GM19395 (cell line): ENCODE results near the gene TBC1D10A.
A peak's percentile ranks its signal among the peaks of the same experiment; 100 is the strongest.

Experiments used
- ATAC-seq: cut with Tn5 transposase; IDR thresholded peaks from one replicate; pipeline ENCODE4 v1.9.1; 2021; ENCODE audit warnings: mild to moderate bottlenecking, moderate library complexity; ENCODE audit not compliant: unreplicated experiment

TBC1D10A gene

GRCh38 chr22:30267382-30268302 lies 59.1 kb downstream of the TBC1D10A start:
- no peak for ATAC-seq

DNA sequence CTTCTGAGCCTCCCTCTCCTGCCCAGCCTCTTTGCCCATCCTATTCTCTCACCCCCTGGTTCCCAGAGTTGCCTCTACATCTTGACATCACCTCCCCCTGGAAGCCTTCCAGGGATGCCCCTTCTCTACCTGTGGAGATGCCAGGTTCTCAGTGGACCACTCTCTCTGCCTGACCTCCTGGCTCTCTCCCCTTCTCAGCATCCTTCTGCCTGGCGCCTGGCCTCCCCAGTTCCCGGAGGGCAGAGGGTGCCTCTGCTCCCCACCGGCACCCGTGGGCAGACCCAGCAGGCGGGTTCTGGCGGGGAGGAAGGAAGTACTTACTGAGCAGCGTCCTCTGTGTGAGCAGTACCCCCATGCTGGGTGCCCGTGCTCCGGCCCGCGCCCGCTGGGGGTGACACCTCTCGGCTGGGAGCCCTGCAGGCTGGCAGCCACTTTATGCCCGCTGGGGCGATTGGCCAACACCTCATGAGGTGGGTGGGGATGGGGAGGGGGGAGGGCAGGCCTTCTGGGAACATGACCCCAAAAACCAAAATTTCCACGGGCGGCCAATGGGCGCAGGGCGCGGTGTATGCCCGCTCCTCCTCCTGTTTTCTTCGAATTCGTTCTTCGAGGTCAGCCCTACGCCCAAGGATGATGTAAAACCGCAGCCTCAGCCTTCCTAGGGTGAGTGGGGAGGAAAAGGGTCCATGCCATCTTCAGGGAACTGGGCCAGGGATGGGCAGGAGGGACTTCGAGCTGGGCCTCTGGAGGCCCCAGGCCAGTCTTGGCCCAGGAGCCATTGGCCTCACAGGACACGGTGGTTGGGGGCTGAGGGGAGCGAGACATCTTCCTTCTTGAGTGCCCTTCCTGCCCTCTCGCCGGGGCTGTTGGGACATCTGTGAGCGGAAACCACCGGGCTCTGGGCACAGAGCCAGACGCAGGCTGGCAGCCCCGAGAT lies 60.0 kb downstream of the TBC1D10A start, which contains the start of gene OSM:
Gene OSM (minus strand): TSS at position 407 of the 937 bp plus-strand sequence. CDS start 52 bp downstream, at position 355.
- ATAC-seq: peak; percentile 22

GRCh38 chr22:30265823-30266444 lies 60.8 kb downstream of the TBC1D10A start:
- peak; percentile 70 for ATAC-seq

DNA sequence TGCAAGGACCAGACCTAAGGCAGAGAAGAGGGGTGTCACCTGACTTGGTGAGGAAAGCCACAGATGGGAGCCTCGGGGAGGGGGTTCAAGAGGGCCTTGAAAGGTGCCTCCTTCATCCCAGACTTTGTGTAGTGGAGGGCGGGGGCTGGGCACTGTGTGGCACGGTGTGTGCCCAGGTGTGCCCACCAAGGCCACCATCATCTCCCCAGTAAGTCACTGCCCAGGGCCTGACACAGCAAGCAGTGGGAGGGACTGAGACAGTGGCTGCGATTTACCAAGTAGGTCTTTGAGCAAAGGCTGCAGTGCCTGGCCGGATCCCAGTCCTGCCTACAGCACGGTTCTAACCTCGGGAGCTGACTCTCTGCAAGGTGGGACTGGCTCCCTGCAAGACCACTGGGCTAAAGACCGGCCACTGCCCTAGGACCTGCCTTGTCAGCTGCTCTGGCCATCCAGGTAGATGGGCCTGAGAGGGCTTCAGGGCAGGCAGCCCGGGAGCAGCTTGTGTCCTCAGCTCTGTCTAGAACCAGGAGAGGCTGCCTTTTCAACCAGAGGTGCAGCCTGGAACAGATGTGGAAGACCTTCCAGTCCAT lies 61.5 kb downstream of the TBC1D10A start:
- no peak for ATAC-seq

- no peak for ATAC-seq
These were observed 62.9 kb downstream of the TBC1D10A start for GRCh38 chr22:30263883-30264282.

GRCh38 chr22:30262917-30263741 lies 63.6 kb downstream of the TBC1D10A start:
- ATAC-seq: no peak

DNA sequence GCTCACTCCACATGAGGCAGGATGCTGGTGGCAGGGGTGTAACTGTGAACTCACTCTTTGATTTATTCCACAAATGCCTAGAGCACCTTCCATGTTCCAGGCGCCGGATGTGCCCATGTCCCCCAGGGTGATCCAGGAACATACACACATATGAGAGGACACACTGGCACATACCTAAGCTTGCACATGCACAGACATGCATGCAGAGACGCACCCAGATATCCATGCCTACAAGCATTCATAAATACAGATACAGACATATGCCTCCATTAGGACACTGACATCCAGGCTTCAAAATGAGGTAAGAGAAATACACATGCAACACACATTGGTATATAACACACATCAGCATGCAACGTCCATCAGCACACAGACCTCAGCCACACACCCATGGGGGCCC lies 64.6 kb downstream of the TBC1D10A start:
- ATAC-seq: no peak

DNA sequence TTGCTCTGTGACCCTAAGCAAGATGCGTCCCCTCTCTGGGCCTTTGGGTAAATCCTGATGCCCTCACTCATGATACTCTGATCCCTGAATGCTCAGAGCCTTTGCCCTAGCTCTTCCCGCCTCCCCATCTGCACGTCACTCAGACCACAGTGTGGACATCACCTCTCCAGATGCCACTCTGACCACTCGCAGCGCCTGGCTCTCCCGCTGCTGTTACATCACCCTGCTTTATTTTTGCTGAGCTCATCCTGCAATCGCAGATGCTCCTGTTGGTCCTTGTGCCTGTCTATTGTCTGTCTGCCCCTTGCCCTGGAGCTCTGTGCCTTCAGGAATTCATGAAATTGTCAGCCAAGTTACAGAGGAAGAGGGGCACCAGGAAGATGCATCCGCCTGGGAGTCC lies 65.6 kb downstream of the TBC1D10A start:
- no peak for ATAC-seq

GRCh38 chr22:30260682-30261081 lies 66.1 kb downstream of the TBC1D10A start:
- no peak for ATAC-seq

DNA sequence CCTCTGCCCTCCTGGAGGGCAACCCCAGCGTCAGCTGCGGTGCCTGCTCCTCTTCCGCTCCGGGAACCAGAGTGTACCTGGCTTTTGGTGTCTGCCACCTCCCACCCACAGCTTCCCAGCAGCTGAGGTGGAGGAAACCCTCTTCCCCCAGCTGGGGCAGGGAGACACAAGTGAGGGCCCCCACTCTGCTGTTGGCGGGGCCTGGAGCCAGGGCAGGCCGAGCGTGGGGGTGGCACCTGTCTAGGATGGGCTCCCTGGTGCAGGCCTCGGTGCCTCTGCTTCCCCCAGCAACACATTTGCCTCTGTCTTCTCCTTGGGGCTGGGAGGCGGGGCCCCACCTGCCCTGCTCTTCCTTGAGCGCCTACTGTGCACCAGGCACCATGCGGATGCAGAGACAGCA lies 66.5 kb downstream of the TBC1D10A start:
- ATAC-seq: no peak

- no peak for ATAC-seq
These were observed 72.4 kb downstream of the TBC1D10A start for GRCh38 chr22:30254314-30254713.

DNA sequence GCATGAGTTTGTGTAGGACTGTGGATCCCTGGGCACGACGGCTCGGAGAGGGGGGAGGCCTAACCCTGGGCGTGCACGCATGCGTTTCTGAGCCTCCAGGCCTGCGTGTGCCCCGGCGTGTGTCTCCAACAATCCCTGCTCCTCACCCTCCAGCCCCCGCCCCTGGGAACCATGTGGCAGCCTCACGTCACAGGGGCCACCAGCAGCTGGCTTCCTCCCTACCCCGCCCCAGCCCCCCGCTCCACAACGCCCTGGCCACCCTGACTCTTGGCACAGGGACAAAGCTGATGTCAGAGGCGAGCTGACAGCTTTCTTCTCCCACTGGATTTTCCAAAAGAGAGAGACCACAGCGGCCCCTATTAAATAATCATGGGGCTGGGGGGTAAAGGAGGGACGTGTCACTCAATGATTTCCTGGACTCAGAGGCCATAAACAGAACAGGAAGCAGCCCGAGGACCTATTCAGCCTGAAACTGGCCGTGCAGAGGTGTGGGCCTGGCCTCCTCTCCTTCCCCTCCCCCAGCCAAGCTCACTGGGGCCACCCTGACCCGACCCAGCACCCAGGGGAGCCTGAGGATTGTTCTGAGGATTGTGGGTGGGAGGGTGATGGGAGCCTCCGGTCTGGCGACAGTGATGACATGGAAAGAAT lies 73.4 kb downstream of the TBC1D10A start:
- no peak for ATAC-seq

DNA sequence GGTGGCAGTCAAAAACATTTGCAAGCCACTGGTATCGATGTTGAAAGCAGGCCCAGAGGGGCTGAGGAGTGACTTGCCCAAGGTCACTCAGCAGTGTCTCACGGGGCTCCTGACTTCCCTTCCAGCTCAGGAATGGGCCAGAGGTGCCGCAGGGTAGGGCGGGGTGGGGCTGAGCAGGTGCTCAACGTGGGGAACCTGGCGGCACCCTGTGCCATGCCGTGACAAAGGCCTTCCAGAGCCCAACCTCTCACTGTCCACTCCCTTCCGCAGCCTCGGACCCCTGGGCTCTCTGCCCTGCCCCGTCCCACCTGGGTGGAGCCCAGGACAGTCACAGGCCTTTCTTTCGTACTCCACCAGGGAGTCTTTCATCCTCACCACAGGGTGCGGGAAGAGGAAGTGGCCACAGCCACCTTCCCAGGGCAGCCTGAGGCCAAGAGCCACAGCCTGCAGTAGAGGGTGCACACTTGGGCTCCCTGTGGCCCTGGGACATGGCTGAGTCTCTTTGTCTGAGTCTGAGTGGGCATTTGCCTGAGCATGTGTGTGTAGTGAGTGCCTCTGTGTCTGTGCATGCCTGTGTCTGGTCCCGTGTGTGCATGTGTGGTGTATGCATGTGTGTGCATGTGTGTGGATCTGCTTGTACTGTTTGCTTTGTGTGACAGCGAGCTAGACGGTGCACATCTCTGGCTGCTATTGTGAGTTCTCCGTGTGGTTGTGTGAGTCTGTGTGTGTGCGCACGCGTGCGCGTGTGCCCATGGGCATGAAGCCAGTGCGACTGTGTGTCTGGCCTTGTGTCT lies 74.1 kb downstream of the TBC1D10A start:
- ATAC-seq: no peak

DNA sequence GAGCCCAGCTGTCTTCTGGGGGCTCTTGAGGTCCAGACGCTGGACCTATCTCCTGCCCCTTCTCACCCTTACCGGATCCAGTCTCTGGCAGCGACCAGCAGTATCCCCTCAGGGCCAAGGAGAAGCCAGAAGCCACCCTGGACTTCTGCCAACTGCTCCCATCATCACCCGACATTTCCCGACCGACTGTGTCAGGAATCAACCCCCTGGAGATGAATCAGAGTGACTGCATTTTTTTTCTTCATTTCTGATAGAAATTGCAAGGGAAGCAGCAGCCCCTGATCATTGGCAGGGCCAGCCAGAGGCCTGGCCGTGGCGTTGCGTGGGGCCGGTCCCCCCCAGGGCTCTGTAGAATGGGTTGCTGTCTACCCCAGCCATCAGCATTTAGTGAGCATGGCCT lies 75.0 kb downstream of the TBC1D10A start:
- ATAC-seq: no peak

- ATAC-seq: no peak
These were observed 76.0 kb downstream of the TBC1D10A start for GRCh38 chr22:30250661-30251267.

DNA sequence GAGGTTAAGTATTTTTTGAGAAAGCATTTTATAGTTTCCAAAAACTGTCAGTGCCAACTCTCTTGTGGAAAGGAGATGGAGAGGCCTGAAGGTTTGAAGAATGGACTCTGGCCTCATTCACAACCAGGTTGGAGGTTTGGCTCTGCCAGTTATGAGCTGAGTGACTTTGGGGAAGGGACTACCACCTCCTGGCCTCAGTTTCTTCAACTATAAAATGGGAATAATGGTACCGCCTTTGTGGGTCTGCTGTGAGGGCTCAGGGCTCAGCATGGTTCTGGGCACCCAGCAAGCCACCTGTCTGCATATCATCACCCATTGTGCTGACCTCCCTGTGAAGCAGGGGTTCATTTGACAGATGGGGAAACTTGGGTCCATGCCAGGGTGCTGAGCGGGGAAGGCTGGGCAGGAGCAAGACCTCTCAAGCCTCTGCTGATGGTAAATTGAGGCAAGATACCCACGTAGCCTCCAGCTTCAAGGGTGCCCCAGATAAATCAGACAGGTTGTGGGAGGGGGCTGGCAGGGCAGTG lies 76.6 kb downstream of the TBC1D10A start:
- ATAC-seq: no peak

- no peak for ATAC-seq
These were observed 77.4 kb downstream of the TBC1D10A start for GRCh38 chr22:30249049-30250038.
